GM18498 (cell line): Measurements from ENCODE around the gene SLC17A6.

Source experiments
- ATAC-seq: cut with Tn5 transposase; IDR thresholded peaks from one replicate; pipeline ENCODE4 v1.9.1; 2021; ENCODE audit warnings: mild to moderate bottlenecking, moderate library complexity; ENCODE audit not compliant: unreplicated experiment

Gene SLC17A6

DNA sequence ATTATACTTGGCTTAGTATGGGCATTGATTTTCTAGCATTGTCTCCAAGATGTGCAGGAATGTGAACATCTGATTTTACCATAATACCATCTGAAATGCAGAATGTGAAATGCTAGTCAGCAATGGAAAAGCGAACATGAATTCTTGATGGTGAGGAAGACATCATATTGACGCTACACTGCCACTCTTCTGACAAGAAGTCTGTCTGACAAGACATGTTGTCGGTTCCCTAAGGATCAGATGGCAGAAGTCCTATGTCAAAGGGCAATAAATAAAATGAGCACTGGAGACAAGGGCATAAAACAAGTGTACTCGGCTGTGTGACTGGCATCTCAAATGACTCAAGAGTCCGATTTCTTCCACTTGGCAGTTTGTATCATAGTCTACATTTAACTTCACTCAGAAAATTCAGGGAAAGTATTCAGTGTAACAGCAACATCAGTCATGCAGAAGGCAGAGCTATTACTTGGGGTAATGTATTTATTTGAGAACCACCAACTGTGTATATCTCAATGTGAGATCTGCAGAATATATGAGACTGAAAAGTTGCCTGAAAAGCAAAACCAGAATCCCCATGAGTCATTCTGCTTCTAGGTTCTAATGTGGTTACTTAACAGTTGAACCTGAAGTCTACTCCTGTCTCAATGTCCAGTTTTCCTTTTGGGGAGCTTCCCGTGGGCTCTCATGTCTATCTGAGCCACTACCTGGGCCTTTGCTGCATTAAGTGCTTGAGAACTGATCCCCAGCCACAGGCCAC is 51.5 kb downstream of the SLC17A6 start:
- no peak for ATAC-seq

DNA sequence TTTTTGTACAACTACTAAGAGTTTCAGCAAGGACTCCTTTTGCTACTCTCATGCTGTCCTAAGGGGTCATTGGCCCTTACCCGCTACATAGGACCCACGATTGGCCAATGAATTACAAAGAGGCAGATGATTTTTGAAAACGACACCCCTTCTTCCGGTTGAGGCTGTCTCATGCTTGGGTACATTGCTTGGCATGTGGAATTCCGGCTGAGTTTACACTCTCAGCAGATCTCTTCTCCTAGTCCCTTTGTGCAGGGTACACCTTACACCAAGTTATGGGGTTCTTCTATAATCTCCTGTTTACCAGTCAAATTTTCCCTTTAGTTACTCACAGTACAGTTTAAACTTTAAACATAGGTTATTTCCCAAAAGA is 52.1 kb downstream of the SLC17A6 start:
- ATAC-seq, result no peak

DNA sequence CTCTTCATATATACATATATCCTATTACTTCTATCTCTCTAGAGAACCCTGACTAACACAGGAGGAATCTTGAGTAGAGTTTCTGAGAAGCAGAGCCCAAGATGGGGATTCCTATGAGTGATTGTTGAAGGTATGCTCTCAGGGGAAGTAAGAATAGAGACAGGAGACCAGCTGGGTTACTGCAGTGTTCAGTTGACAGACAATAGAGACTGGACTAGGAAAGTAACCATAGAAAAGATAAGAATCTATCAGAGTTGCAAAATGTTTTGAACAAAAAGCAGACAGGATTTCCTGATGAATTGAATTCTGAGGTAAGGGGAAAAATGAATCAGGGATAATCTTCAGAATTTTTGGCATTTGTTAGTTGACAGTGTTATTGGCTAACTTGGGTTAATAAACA is 54.4 kb downstream of the SLC17A6 start:
- ATAC-seq, result no peak

DNA sequence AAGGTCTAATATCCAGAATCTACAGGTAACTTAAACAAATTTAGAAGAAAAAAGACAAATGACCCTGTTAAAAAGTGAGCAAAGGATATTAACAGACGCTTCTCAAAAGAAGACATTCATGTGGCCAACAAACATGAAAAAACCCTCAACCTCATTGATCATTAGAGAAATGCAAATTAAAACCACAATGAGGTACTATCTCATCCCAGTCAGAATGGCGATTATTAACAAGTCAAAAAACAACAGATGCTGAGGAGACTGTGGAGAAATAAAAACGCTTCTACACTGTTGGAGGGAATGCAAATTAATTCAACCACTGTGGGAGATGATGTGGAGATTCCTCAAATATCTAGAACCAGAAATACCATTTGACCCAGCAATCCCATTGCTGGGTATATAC is 67.2 kb downstream of the SLC17A6 start:
- ATAC-seq, result no peak

DNA sequence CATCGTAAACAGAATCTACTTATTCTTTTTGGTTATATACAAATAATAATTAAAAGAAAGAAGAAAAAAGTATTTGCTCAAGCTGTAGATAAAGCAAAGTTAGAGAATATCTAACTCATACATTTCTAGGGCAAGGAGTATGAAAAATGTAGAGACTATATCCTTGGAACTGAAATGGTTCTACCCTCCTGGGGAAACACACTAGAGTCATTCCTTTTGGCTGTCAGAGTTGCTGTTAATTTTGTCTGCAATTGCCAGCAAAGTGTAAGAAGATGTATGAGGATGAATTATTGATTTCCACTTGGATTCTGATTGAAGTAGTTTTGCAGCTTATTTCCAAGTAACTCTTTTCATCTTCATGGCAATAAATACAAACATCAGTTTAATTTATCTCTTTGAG is 69.1 kb downstream of the SLC17A6 start:
- ATAC-seq, result no peak

DNA sequence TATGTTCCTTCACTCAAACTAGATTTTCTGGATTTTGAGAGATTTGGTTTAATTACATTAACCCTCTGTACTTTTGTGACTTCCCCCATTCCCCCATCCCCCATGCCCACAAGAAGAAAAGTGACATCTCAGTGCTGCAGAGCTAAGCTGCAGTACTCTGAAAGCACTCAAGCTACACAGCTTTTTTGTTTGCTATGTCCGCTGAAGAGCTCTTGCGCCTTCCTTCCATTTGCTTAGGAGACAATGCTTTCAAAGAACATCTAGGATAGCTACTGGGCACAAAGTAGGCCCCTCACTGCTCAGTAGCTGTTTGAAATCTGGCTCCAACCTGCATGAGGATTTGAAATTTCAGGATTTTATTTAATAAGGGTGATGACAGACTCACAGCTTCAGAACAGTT is 69.7 kb downstream of the SLC17A6 start:
- ATAC-seq, result no peak

DNA sequence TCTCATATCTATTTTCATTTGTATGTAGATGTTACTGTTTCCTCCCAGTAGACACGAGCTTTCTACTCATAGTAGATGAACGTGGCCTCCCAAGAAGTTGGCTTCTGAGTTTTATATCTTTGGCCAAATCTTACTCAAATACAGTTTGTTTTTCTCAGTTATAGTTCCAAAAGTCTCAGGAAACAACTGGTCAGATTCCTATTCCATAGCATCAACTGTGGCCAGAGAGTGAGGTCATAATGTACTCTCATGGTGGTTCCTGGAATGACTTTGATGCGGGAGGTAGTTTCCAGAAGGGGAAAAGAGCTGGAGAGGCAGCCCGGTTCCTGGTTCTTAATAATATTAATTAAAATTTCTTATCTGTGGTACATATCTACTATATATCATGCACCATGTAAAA is 77.3 kb downstream of the SLC17A6 start:
- ATAC-seq, result no peak

DNA sequence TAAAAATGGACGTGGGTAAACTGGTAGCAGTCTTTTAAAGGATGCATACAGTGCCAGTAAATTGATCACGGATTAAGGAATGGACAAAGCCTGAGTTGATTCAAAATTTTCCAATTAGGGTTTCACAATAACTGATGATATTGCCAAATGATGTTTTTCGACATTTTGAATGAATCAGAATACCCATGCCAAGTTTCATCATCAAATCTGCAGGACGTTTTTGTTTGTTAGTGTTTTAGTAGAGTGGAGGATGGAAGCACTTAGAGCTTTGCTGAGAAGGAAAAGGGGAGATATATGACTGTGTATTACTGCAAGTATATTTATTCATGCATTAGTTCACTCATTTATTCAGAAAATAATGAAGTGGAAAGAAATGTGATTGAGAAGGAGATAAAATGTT is 78.3 kb downstream of the SLC17A6 start:
- no peak for ATAC-seq

DNA sequence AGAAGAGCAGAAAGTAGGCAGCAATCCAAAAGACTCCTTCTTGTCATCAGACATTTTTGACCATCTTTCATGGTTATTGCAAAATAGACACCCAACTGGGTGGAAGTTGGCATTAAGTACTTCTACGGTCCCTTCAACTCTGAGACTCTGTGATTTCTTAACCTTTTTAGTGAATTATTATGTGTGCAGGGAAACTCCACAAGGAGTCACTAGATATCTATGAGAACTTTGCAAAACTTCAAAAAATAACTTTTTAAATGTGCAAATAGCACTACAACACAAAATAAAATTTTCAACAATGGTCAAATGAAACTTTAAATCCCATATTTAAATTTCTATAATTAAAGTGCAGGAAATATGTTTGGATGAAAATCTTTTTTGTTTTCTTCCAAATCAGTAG is 88.7 kb downstream of the SLC17A6 start:
- no peak for ATAC-seq
